ENCODE measurements around the gene MTERF4. TPM values are rescaled to one million over a fixed set of nuclear protein-coding genes. Genes with fewer than 3 reads are reported as not detected.
"Not testable (repeated sequence)": the region's sequence is repeated elsewhere in the genome, so short reads cannot be mapped to it uniquely, and the experiment has no call there.

MTERF4 gene
- total RNA-seq, 5 donors from 2014 or later (not counting 1 experiment from before 2014, with no cell fraction given): 78.7 to 171 (median 109) TPM

DNA sequence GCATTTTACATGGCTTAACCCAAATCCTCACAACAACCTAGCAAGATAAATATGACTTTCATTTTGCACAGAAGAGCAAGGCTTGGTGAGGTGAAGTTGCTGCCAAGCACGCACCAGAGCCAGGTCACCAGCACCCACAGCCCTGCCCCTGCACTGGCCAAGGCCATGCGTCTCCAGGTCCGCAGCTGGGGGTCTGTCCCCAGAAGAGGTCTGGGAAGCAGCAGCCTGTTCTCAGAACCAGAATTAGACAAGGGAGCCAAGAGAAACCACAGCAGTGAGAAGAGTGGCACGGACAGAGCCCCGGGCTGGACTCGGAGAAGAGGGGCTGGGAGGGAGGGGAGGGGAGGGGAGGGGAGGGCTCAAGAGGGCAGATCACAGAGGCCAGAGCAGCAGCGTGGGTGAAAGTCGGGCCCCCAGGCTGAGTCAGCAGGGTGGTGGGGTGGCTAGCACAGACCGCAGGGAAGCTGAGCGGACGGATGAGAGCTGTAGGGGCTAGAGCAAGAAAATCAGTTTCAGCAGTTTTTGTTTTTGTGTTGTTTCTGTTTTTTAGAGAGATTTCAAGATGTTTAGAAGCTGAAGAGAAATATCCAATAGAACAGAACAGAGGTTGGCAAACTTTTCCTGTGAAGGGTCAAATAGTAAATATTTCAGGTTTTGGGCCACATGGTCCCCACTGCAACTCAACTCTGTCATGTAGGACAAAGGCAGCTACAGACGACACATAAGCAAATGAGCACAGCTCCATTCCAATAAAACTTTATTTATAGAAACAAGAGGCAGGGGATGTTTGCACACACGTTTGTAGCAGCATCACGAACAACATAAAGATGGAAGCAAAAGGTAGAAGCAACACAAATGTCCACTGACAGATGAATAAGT lies 7.4 kb upstream of the MTERF4 start:
- Histone ChIP-seq H3K4me3 (ENCODE audit: control insufficient read depth in 1 of 2, extremely low read depth in 1 of 2, low read length in 1 of 2) (peak overlapping the region; percentile 60 to 62), H3K9me3 (no peaks in the 10 kb centered on the region), H3K4me1 (ENCODE audit: control insufficient read depth in 1 of 2, extremely low read depth in 1 of 2, insufficient read depth in 2 of 2, low read length in 2 of 2) (peaks cover 15 to 74% of the 10 kb centered on the region in 2 experiments), H3K27me3 (replicated peaks in 1 of 2; ENCODE audit: control insufficient read depth in 2 of 2, extremely low read depth in 1 of 2, insufficient read depth in 2 of 2, low read length in 1 of 2) (no peaks in the 10 kb centered on the region), H3K36me3 (ENCODE audit: control insufficient read depth in 2 of 2, extremely low read depth in 1 of 2, insufficient read depth in 1 of 2, low read length in 1 of 2) (peaks cover 0 to 43% of the 10 kb centered on the region in 2 donors), H3K27ac (ENCODE audit: low read length) (peak overlapping the region; percentile 81)
- Mint-ChIP-seq H3K27ac (peak overlapping the region; percentile 95 to 99), H3K27me3 (no peaks in the 10 kb centered on the region), H3K4me3 (peak overlapping the region; percentile 83 to 95 (median 91)), H3K36me3 (peaks cover 35% of the 10 kb centered on the region), H3K9me3 (peaks cover 0 to 9% (median 3%) of the 10 kb centered on the region in 3 donors), H3K4me1 (peaks cover 66 to 80% (median 71%) of the 10 kb centered on the region in 3 donors)
- ChIA-PET POLR2A (interaction anchor here in 1 of 2 donors (1.0 kb wide), 1 partner anchor 14 kb away, joined by 3 read pairs; no protein-coding TSS in a partner anchor), CTCF (interaction anchor here in 1 of 2 donors (1.0 kb wide), 1 partner anchor 40 kb away, joined by 3 read pairs; the partner anchor contains the start of gene PASK)
- ATAC-seq (replicated peaks in 1 of 4): peak in 3 of 4 experiments; percentile 18 to 40 (median 37)
- WGBS (ENCODE audit: insufficient coverage): 60% methylated on average over 10 of the region's 14 CpGs
- peak in 2 of 35 experiments; percentile 20 to 46 for DNase-seq

DNA sequence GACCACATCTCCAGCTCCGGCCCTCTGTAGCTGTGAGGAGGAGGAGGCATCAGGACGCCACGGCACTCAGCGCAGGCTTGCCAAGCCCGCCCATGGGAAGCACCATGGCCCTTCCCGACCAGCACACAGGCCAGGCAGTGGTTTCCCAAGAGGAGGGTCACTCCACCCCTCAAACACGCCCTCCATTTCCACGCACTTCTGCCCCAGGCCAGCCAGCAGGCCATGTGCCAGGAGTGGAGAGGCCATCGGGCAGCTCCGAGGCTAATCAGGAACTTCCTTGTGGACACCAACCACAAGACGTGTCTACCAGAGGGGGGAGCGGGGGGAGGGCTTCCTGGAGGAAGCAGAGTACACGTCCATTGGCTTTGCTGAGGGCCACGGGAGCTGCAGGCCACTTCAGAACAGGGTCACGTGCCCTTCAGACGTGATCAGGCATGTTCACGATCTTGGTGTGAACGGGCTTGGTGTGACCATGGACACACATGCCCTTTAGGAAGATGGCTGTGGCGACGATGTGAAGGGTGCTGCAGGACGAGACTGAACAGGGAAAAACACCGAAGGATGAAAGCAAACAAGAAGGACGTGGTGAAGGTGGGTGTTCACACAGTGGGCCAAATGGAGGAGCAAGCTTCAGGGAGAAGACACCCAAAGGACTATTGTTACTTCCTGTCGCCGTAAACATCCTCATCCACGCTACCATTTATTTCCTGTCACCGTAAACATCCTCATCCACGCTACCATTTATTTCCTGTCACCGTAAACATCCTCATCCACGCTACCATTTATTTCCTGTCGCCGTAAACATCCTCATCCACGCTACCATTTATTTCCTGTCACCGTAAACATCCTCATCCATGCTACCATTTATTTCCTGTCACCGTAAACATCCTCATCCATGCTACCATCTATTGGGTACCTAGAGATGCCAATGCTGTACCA lies 6.5 kb upstream of the MTERF4 start:
- Histone ChIP-seq H3K4me1 (ENCODE audit: control insufficient read depth in 1 of 2, extremely low read depth in 1 of 2, insufficient read depth in 2 of 2, low read length in 2 of 2) (peaks cover 18 to 83% of the 10 kb centered on the region in 2 experiments), H3K9me3 (no peaks in the 10 kb centered on the region), H3K4me3 (ENCODE audit: control insufficient read depth in 1 of 2, extremely low read depth in 1 of 2, low read length in 1 of 2) (peak overlapping the region; percentile 53 to 60), H3K36me3 (ENCODE audit: control insufficient read depth in 2 of 2, extremely low read depth in 1 of 2, insufficient read depth in 1 of 2, low read length in 1 of 2) (peaks cover 0 to 36% of the 10 kb centered on the region in 2 donors), H3K27me3 (replicated peaks in 1 of 2; ENCODE audit: control insufficient read depth in 2 of 2, extremely low read depth in 1 of 2, insufficient read depth in 2 of 2, low read length in 1 of 2) (no peaks in the 10 kb centered on the region), H3K27ac (ENCODE audit: low read length) (peak overlapping the region; percentile 81)
- peak in 31 of 35 experiments; percentile 16 to 71 (median 47) for DNase-seq
- no peaks in the 10 kb centered on the region for H3K27me3 Mint-ChIP-seq
- ChIA-PET CTCF (interaction anchor here in 1 of 2 donors (0.6 to 1.0 kb wide), 2 partner anchors 41 to 325 kb away, joined by 3 read pairs; partner anchors contain the start of gene PASK), POLR2A (no interaction called here)
- peak; percentile 52 to 64 (median 60) for ATAC-seq (replicated peaks in 1 of 4)
- H3K9me3 Mint-ChIP-seq: peaks cover 0 to 9% (median 3%) of the 10 kb centered on the region in 3 donors
- H3K4me3 Mint-ChIP-seq: peak overlapping the region; percentile 77 to 95 (median 91)
- H3K27ac Mint-ChIP-seq: peak overlapping the region; percentile 95 to 99
- H3K36me3 Mint-ChIP-seq: peaks cover 28% of the 10 kb centered on the region
- WGBS (ENCODE audit: insufficient coverage): 73% methylated on average over 17 of the region's 35 CpGs
- H3K4me1 Mint-ChIP-seq: peaks cover 74 to 88% (median 74%) of the 10 kb centered on the region in 3 donors

DNA sequence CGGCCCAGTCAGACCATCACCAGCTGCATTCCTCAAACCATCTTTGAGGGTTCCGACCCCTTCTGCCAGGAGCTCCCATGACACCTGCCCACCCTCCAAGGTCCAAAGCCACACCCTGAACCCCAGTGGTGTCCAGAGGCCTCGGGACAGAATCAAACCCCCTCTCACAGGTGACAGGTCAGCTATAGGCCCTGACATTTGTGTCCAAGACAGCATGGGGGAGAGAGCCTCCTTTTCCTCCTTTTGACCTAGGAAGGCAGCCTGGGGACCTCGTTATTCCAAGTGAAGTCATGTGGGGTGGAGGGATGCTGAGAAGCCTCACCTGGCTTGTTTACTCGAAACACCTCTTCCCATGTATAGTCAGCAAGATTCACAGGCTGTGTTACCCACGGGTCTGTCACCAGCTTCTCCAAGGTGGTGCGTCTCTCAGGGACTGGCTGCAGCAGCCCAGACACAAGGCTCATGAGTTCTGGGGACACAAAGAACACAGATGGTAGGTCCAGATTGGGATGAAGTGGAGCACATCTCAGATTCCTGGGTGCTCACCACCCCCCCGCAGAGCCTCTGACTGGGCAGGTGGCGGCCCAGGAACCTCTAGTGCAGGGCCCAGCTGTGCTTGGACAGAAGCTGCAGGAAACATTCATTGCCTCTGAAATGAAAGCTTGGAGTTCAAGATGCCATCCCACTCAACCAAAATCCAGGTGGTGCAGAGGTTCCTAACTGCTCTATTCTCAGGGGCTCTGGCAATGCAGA lies 5.1 kb upstream of the MTERF4 start:
- ChIA-PET CTCF (no interaction called here), POLR2A (interaction anchor here in 1 of 2 donors (0.6 kb wide), 1 partner anchor 182 kb away, joined by 5 read pairs; no protein-coding TSS in a partner anchor)
- H3K4me3 Mint-ChIP-seq: peak overlapping the region in 1 of 3 donors; percentile 91
- H3K27ac Mint-ChIP-seq: peak overlapping the region; percentile 95 to 99
- H3K27me3 Mint-ChIP-seq: no peaks in the 10 kb centered on the region
- H3K4me1 Mint-ChIP-seq: peaks cover 74 to 85% (median 79%) of the 10 kb centered on the region in 3 donors
- H3K4me3 ChIP-seq (ENCODE audit: control insufficient read depth in 1 of 2, extremely low read depth in 1 of 2, low read length in 1 of 2): no peak overlapping the region
- no peak for ATAC-seq (replicated peaks in 1 of 4)
- H3K9me3 ChIP-seq: no peaks in the 10 kb centered on the region
- peak overlapping the region; percentile 81 for H3K27ac ChIP-seq (ENCODE audit: low read length)
- peaks cover 0 to 9% (median 3%) of the 10 kb centered on the region in 3 donors for H3K9me3 Mint-ChIP-seq
- peaks cover 23 to 83% of the 10 kb centered on the region in 2 experiments for H3K4me1 ChIP-seq (ENCODE audit: control insufficient read depth in 1 of 2, extremely low read depth in 1 of 2, insufficient read depth in 2 of 2, low read length in 2 of 2)
- H3K36me3 Mint-ChIP-seq: peaks cover 22% of the 10 kb centered on the region
- no peak for DNase-seq
- H3K36me3 ChIP-seq (ENCODE audit: control insufficient read depth in 2 of 2, extremely low read depth in 1 of 2, insufficient read depth in 1 of 2, low read length in 1 of 2): peaks cover 0 to 31% of the 10 kb centered on the region in 2 donors
- no peaks in the 10 kb centered on the region for H3K27me3 ChIP-seq (replicated peaks in 1 of 2; ENCODE audit: control insufficient read depth in 2 of 2, extremely low read depth in 1 of 2, insufficient read depth in 2 of 2, low read length in 1 of 2)
- 94% methylated on average over 5 of the region's 9 CpGs for WGBS (ENCODE audit: insufficient coverage)

DNA sequence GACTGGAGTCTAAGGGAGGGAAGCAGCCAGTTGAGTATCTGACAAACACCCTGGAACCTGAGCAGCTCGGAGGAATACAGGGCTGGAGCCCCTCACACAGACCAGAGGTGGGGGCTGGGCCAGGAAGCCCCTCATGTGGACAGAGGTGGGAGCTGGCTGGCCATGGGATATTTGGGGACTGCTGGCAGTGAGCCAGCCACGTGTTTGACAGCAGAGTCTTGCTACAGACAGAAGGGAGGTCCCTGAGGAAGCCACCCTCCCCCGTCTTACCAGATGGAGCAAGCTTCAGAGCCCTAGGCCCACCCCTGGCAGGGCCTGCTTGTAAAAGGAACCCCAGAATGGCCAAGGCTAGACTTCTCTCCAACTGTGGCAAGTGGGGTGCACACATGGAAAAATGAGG lies 3.6 kb upstream of the MTERF4 start:
- Histone ChIP-seq H3K27me3 (replicated peaks in 1 of 2; ENCODE audit: control insufficient read depth in 2 of 2, extremely low read depth in 1 of 2, insufficient read depth in 2 of 2, low read length in 1 of 2) (no peaks in the 10 kb centered on the region), H3K4me3 (ENCODE audit: control insufficient read depth in 1 of 2, extremely low read depth in 1 of 2, low read length in 1 of 2) (no peak overlapping the region), H3K9me3 (no peaks in the 10 kb centered on the region), H3K36me3 (ENCODE audit: control insufficient read depth in 2 of 2, extremely low read depth in 1 of 2, insufficient read depth in 1 of 2, low read length in 1 of 2) (peaks cover 0 to 31% of the 10 kb centered on the region in 2 donors), H3K4me1 (ENCODE audit: control insufficient read depth in 1 of 2, extremely low read depth in 1 of 2, insufficient read depth in 2 of 2, low read length in 2 of 2) (peaks cover 28 to 82% of the 10 kb centered on the region in 2 experiments), H3K27ac (ENCODE audit: low read length) (peak overlapping the region; percentile 43)
- no peak overlapping the region for H3K4me3 Mint-ChIP-seq
- DNase-seq (no peak), ATAC-seq (replicated peaks in 1 of 4) (no peak)
- ChIA-PET POLR2A (no interaction called here), CTCF (no interaction called here)
- 80% methylated on average over 2 of the region's 3 CpGs for WGBS (ENCODE audit: insufficient coverage)
- H3K27ac Mint-ChIP-seq: peak overlapping the region; percentile 74 to 95
- H3K4me1 Mint-ChIP-seq: peaks cover 71 to 75% (median 73%) of the 10 kb centered on the region in 3 donors
- H3K9me3 Mint-ChIP-seq: peaks cover 0 to 9% (median 3%) of the 10 kb centered on the region in 3 donors
- no peaks in the 10 kb centered on the region for H3K27me3 Mint-ChIP-seq
- peaks cover 12% of the 10 kb centered on the region for H3K36me3 Mint-ChIP-seq

DNA sequence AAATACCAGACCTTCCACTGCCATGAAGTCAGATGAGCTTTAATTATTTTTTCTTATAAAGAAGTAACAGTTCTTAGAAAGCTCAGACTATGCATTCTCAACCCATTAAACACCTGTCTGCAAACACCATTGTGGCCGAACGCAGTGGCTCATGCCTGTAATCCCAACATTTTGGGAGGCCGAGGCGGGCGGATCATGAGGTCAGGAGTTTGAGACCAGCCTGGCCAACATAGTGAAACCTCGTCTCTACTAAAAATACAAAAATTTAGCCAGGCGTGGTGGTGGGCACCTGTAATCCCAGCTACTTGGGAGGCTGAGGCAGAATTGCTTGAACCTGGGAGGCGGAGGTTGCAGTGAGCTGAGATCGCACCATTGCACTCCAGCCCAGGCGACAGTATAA lies 2.5 kb upstream of the MTERF4 start:
- H3K9me3 ChIP-seq; H3K27me3 ChIP-seq (replicated peaks in 1 of 2; ENCODE audit: control insufficient read depth in 2 of 2, extremely low read depth in 1 of 2, insufficient read depth in 2 of 2, low read length in 1 of 2); ATAC-seq (replicated peaks in 1 of 4); H3K9me3 Mint-ChIP-seq; H3K27me3 Mint-ChIP-seq; DNase-seq; H3K27ac ChIP-seq (ENCODE audit: low read length); H3K4me3 ChIP-seq (ENCODE audit: control insufficient read depth in 1 of 2, extremely low read depth in 1 of 2, low read length in 1 of 2): not testable (repeated sequence)
- peaks cover 30 to 80% of the 10 kb centered on the region in 2 experiments for H3K4me1 ChIP-seq (ENCODE audit: control insufficient read depth in 1 of 2, extremely low read depth in 1 of 2, insufficient read depth in 2 of 2, low read length in 2 of 2)
- ChIA-PET CTCF (interaction anchor here in 1 of 2 donors (0.7 kb wide), 1 partner anchor 15 kb away, joined by 4 read pairs; no protein-coding TSS in a partner anchor), POLR2A (interaction anchor here in 1 of 2 donors (0.7 kb wide), 2 partner anchors 9 to 26 kb away, joined by 7 read pairs; no protein-coding TSS in a partner anchor)
- WGBS (ENCODE audit: insufficient coverage): 89% methylated on average over 4 of the region's 10 CpGs
- Mint-ChIP-seq H3K27ac (peak overlapping the region; percentile 95 to 99), H3K4me1 (peaks cover 72 to 75% (median 74%) of the 10 kb centered on the region in 3 donors), H3K36me3 (peaks cover 18% of the 10 kb centered on the region), H3K4me3 (peak overlapping the region in 1 of 3 donors; percentile 98)
- H3K36me3 ChIP-seq (ENCODE audit: control insufficient read depth in 2 of 2, extremely low read depth in 1 of 2, insufficient read depth in 1 of 2, low read length in 1 of 2): peaks cover 0 to 36% of the 10 kb centered on the region in 2 donors
